Naive thymus-derived CD8-positive, alpha-beta T cell (primary cell): ENCODE measurements around the gene TPM4. TPM values are rescaled to one million over a fixed set of nuclear protein-coding genes. Genes with fewer than 3 reads are reported as not detected.
A peak's percentile ranks its signal among the peaks of the same experiment; 100 is the strongest.
"Not testable (repeated sequence)": the region's sequence is repeated elsewhere in the genome, so short reads cannot be mapped to it uniquely, and the experiment has no call there.

Source experiments
- ATAC-seq, 2 donors: fragments of 150-1000 bp; cut with Tn5 transposase in 1 of 2; sonication (Bioruptor Pico), chemical (Tn5 transposase) in 1 of 2; 1 replicate in 1 of 2; 2 replicates in 1 of 2; pipeline ENCODE4 v1.10.0; 2021; ENCODE audit warnings: mild to moderate bottlenecking in 2 of 2, moderate library complexity in 2 of 2
- POLR2A ChIA-PET: fragments of 350-600 bp; sonication (Branson Sonifier 250); formaldehyde crosslinking; loops from one replicate; lab custom pipeline; 2021; ENCODE audit warnings: antibody characterized with exemption; lab: Charles Lee
- DNase-seq, 10 donors: peaks; one replicate each; pipeline versions ENCODE4 v3.0.0 to v3.0.0-alpha.2; 2020 to 2022
- H3K27ac Mint-ChIP-seq, 10 donors: one replicate each; pipeline ENCODE4 v1.8.0; 2020 to 2022; ENCODE audit warnings: mild to moderate bottlenecking in 10 of 10, mixed read lengths in 10 of 10, moderate library complexity in 4 of 10, inconsistent platforms in 1 of 10
- H3K27me3 Mint-ChIP-seq, 5 donors: one replicate each; pipeline ENCODE4 v1.8.0; 2021 to 2022; ENCODE audit warnings: mixed read lengths in 5 of 5
- H3K36me3 Mint-ChIP-seq, 3 donors: one replicate each; pipeline ENCODE4 v1.8.0; 2020 to 2022; ENCODE audit warnings: mixed read lengths in 3 of 3, mild to moderate bottlenecking in 2 of 3, inconsistent platforms in 1 of 3
- H3K4me1 Mint-ChIP-seq, 4 donors: one replicate each; pipeline ENCODE4 v1.8.0; 2021 to 2022; ENCODE audit warnings: mixed read lengths in 4 of 4
- H3K4me3 Mint-ChIP-seq, 10 donors: one replicate each; pipeline ENCODE4 v1.8.0; 2020 to 2022; ENCODE audit warnings: mild to moderate bottlenecking in 10 of 10, mixed read lengths in 10 of 10, moderate library complexity in 6 of 10, inconsistent platforms in 1 of 10
- H3K9me3 Mint-ChIP-seq, 9 donors: one replicate each; pipeline ENCODE4 v1.8.0; 2020 to 2022; ENCODE audit warnings: mixed read lengths in 9 of 9, mild to moderate bottlenecking in 3 of 9, inconsistent platforms in 1 of 9, moderate library complexity in 1 of 9
- polyA plus RNA-seq, 3 donors: library from polyadenylated mRNA; unstranded; fragments of 300-500 nt; fragmentation: Illumina TruSeq; gene quantifications; one replicate each; pipeline ENCODE4 v1.2.3, GENCODE V29; 2021
- total RNA-seq, 8 experiments: library from RNA in 2 of 8; stranded (reverse) in 2 of 8; gene quantifications; one replicate each; pipeline ENCODE4 v1.2.3 and lab custom pipeline; 2021 to 2026

TPM4 gene
- total RNA-seq, result 10 to 100 TPM; 57.8 to 60.4 TPM
- 10 to 100 TPM; 27.4 to 30.8 (median 29.3) TPM for polyA plus RNA-seq
- total RNA-seq (lab: John Stamatoyannopoulos, UW), result 103 to 176 (median 123) reads per million in 6 experiments

DNA sequence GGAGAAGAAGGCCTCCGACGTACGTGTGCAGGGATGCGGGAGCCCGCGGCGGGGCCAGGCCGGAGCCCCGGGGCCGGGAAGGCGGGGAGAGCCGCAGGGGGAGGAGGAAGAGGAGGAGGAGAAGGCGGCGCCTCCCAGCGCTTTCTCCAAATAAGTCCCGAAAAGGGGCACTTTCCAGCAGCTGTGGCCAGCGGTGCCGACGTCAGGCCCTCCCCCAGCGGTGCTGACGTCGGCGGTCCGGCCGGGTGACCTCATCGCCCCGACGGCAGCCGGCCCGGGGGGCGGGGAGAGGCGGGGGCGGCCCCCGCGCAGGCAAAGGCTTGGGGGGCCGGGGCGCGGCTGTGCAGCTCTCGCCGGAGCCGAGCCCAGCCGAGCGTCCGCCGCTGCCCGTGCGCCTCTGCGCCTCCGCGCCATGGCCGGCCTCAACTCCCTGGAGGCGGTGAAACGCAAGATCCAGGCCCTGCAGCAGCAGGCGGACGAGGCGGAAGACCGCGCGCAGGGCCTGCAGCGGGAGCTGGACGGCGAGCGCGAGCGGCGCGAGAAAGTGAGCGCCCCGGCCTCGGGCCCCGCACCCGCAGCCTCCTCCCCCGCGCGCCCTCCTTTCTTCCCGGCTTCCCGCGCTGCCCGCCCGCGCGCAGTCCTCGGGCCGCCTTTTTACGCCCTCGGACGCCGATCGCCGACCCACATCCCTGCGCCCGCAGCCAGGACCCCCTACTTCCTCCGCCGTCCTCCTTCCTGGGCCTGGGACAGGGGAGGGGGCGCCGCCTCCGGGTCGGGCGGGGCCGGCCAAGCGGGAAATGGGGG, at the start of gene TPM4:
TPM4 (plus strand) TSS at position 342 of the 804 bp plus-strand sequence; CDS start at position 413, 71 bp downstream.
- Mint-ChIP-seq H3K27me3 (no peaks in the 10 kb centered on the region), H3K36me3 (peaks cover 0 to 4% (median 2%) of the 10 kb centered on the region in 3 donors), H3K9me3 (peaks cover 0 to 4% (median 0%) of the 10 kb centered on the region in 9 donors), H3K4me3 (peak within 1 kb of the TSS; percentile 79 to 93 (median 86)), H3K27ac (peak within 1 kb of the TSS; percentile 90 to 98 (median 96)), H3K4me1 (peaks cover 32 to 78% (median 70%) of the 10 kb centered on the region in 4 donors)
- peak; percentile 35 to 43 for ATAC-seq
- peak; percentile 53 to 86 (median 68) for DNase-seq
- POLR2A ChIA-PET, result interaction anchor here (0.5 to 5.6 kb wide), 9 partner anchors 10 to 1233 kb away, joined by 3 to 61 read pairs (median 6); partner anchors contain the start of genes FAM32A and RAB8A

DNA sequence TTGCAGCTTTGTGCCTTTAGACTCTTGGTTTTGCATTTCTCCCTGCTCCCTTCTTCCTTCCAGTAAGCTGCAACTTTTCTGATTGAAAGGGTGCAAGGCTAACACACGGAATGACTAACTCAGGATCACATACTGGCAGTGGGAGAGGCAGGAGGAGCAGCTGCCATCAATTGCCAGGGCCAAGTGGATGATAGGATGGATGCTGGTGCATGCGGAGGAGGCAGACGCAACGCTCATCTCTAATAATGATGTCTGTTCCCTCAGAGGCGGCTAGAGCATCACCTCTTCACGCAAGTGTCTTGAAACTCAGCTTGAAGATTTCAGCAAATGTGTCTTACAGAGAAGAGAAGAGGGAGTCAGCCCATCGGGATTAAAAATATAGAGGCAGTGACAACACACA, 49.5 kb upstream of the TPM4 start:
- POLR2A ChIA-PET, result no interaction called here
- no peak overlapping the region for H3K4me3 Mint-ChIP-seq
- no peaks in the 10 kb centered on the region for H3K9me3 Mint-ChIP-seq
- no peak for DNase-seq
- peaks cover 0 to 2% (median 0%) of the 10 kb centered on the region in 4 donors for H3K4me1 Mint-ChIP-seq
- no peaks in the 10 kb centered on the region for H3K27me3 Mint-ChIP-seq
- H3K36me3 Mint-ChIP-seq, result no peaks in the 10 kb centered on the region
- H3K27ac Mint-ChIP-seq, result peak overlapping the region in 1 of 10 donors; percentile 41
- no peak for ATAC-seq

DNA sequence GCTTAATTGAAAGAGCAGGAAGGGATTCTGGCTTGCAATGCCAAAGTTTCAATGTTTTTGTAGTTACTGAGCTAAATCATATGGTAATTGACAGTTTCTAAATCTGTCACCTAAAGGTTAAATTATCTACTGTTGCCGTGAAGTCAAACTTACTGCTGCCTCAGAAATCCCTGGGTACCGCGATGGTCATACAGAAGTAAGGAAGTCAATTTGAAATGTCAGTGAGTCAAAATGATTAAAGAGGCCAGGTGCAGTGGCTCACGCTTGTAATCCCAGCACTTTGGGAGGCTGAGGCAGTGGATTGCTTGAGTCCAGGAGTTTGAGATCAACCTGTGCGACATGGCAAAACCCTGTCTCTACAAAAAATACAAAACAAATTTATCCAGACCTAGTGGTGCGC, 48.8 kb upstream of the TPM4 start:
- Mint-ChIP-seq H3K4me1 (peaks cover 0 to 2% (median 0%) of the 10 kb centered on the region in 4 donors), H3K27ac (peak overlapping the region in 1 of 10 donors; percentile 39), H3K27me3 (no peaks in the 10 kb centered on the region), H3K4me3 (no peak overlapping the region), H3K36me3 (no peaks in the 10 kb centered on the region), H3K9me3 (no peaks in the 10 kb centered on the region)
- POLR2A ChIA-PET, result no interaction called here
- ATAC-seq (no peak), DNase-seq (no peak)

DNA sequence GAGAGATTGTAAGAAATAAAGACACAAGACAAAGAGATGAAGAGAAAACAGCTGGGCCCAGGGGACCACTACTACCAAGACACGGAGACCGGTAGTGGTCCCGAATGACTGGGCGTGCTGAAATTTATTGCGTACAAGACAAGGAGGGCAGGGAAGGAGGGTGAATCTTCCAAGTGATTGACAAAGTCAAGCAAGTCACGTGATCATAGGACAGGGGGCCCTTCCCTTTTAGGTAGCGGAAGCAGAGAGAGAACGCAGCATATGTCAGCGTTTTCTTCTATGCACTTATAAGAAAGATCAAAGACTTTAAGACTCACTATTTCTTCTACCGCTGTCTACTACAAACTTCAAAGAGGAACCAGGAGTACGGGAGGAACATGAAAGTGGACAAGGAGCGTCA, 46.1 kb upstream of the TPM4 start:
- DNase-seq, H3K4me3 Mint-ChIP-seq, H3K4me1 Mint-ChIP-seq, ATAC-seq, H3K27me3 Mint-ChIP-seq, POLR2A ChIA-PET, H3K9me3 Mint-ChIP-seq, H3K36me3 Mint-ChIP-seq: not testable (repeated sequence)
- H3K27ac Mint-ChIP-seq, result peak overlapping the region in 1 of 10 donors; percentile 52

GRCh38 chr19:16030964-16031871, 45.1 kb upstream of the TPM4 start:
- no peaks in the 10 kb centered on the region for H3K27me3 Mint-ChIP-seq
- POLR2A ChIA-PET, result interaction anchor here (0.5 kb wide), 1 partner anchor 939 kb away, joined by 4 read pairs; no protein-coding TSS in a partner anchor
- no peaks in the 10 kb centered on the region for H3K9me3 Mint-ChIP-seq
- H3K36me3 Mint-ChIP-seq, result no peaks in the 10 kb centered on the region
- peaks cover 0 to 2% (median 0%) of the 10 kb centered on the region in 4 donors for H3K4me1 Mint-ChIP-seq
- H3K4me3 Mint-ChIP-seq, result no peak overlapping the region
- ATAC-seq (no peak), DNase-seq (no peak)
- no peak overlapping the region for H3K27ac Mint-ChIP-seq

DNA sequence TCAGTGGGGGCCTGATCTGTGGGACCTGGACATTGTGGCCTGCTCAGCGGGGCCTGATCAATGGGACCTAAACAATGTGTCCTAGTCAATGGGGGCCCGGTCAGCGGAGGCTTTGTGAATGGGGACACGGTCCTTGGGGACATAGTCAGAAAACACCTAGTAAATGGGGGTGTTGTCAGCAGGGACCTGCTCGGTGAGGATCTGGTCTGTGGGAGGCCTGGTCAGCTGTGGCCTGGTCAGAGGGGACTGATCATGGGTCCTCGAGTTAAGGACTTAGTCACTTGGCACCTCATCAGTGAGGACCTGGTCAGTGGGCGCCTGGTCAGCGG, 44.5 kb upstream of the TPM4 start:
- no peaks in the 10 kb centered on the region for H3K9me3 Mint-ChIP-seq
- no peak overlapping the region for H3K4me3 Mint-ChIP-seq
- ATAC-seq, result no peak
- POLR2A ChIA-PET, result no interaction called here
- H3K36me3 Mint-ChIP-seq, result no peaks in the 10 kb centered on the region
- no peak for DNase-seq
- H3K27ac Mint-ChIP-seq, result peak overlapping the region in 1 of 10 donors; percentile 7
- H3K4me1 Mint-ChIP-seq, result peaks cover 0 to 2% (median 0%) of the 10 kb centered on the region in 4 donors
- no peaks in the 10 kb centered on the region for H3K27me3 Mint-ChIP-seq

DNA sequence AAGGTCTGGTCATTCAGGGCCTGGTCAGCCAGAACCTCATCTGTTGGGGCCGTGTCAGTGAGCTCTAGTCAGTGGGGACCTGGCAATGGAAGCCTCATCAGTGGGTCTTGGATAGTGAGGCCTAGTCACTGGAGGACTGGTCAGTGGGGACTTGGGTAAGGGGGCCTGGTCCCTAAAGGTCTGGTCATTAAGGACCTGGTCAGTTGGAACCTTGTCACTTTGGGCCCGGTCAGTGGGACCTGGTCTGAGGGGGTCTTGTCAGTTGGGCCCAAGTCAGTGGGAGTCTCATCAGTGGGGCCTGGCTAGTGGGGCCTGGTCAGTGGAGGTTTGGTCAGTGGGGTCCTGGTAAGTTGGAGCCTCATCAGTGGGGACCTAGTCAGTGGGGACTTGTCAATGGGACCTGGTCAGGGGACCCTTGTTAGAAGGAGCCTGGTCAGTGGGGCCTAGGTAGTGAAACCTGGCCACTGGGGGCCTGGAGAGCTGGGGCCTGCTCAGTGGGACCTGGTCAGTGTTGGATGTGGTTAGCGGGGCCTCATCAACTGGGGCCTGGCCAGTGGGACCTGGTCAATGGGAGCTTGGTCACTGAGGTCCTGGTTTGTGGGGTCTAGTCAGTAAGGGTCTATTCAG, 43.7 kb upstream of the TPM4 start:
- no peaks in the 10 kb centered on the region for H3K9me3 Mint-ChIP-seq
- no peaks in the 10 kb centered on the region for H3K27me3 Mint-ChIP-seq
- peak overlapping the region in 1 of 10 donors; percentile 7 for H3K27ac Mint-ChIP-seq
- no peaks in the 10 kb centered on the region for H3K36me3 Mint-ChIP-seq
- H3K4me3 Mint-ChIP-seq, result peak overlapping the region in 1 of 10 donors; percentile 41
- DNase-seq (no peak), ATAC-seq (no peak)
- POLR2A ChIA-PET, result no interaction called here
- H3K4me1 Mint-ChIP-seq, result peaks cover 0 to 2% (median 0%) of the 10 kb centered on the region in 4 donors

DNA sequence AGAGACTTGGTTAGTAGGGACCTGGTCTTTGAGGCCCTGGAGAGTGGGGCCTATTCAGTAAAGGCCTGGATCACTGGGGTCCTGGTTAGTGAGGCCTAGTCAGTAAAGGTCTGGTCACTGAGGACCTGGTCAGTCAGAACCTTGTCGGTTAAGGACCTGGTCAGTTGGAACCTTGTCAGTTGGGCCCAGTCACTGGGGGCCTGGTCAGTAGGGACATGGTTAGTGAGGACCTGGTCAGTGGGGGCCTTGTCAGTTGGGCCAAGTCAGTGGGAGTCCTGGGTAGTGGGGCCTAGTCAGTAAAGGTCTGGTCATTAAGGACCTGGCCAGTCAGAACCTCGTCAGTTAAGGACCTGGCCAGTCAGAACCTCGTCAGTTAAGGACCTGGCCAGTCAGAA, 43.2 kb upstream of the TPM4 start:
- no peaks in the 10 kb centered on the region for H3K36me3 Mint-ChIP-seq
- H3K4me3 Mint-ChIP-seq, result no peak overlapping the region
- DNase-seq (no peak), ATAC-seq (no peak)
- peaks cover 0 to 2% (median 0%) of the 10 kb centered on the region in 4 donors for H3K4me1 Mint-ChIP-seq
- no peaks in the 10 kb centered on the region for H3K27me3 Mint-ChIP-seq
- H3K27ac Mint-ChIP-seq, result no peak overlapping the region
- POLR2A ChIA-PET, result no interaction called here
- no peaks in the 10 kb centered on the region for H3K9me3 Mint-ChIP-seq

DNA sequence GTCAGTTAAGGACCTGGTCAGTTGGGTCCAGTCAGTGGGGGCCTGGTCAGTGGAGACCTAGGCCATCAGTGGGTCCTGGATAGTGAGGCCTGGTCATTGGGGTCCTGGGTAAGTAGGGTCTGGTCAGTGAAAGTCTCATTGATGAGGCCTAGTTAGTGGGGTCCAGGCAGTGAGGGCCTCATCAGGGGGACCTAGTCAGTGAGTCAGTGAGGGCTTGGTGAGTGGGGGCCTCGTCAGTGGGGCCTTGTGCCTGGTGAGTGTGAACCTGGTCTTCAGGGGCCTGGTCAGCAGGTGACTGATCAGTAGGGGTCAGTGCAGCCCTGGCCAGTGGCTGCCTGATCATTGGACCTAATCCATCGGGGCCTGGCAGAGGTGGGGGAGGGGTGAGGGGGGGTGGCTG, 42.6 kb upstream of the TPM4 start:
- H3K9me3 Mint-ChIP-seq, result no peaks in the 10 kb centered on the region

DNA sequence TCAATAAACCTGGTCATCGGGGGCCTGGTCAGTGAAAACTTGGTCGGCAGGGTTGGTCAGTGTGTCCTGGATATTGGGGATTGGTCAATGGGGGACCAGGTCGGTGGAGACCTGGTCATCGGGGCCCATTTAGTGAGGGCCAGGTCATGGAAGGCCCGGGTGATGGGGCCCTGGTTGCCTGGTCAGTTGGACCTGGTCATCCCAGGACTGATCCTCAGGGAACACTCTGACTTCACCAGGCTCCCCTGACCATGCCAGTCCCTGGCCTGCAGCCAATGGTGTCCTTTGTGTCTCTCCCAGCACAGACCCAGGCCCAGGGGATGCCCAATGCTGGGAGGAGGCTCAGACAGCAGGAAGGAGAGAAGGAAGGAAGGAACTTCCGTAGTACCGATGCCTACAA, 42.1 kb upstream of the TPM4 start:
- H3K9me3 Mint-ChIP-seq, result no peaks in the 10 kb centered on the region
- DNase-seq (no peak), ATAC-seq (no peak)
- POLR2A ChIA-PET, result no interaction called here
- H3K4me3 Mint-ChIP-seq, result no peak overlapping the region
- H3K27me3 Mint-ChIP-seq, result no peaks in the 10 kb centered on the region
- peaks cover 0 to 2% (median 0%) of the 10 kb centered on the region in 4 donors for H3K4me1 Mint-ChIP-seq
- peak overlapping the region in 1 of 10 donors; percentile 15 for H3K27ac Mint-ChIP-seq
- H3K36me3 Mint-ChIP-seq, result no peaks in the 10 kb centered on the region

More for the DNA sequence above, 42.6 kb upstream of the TPM4 start:
- Mint-ChIP-seq H3K36me3 (no peaks in the 10 kb centered on the region), H3K4me3 (no peak overlapping the region), H3K27ac (peak overlapping the region in 1 of 10 donors; percentile 5), H3K4me1 (peaks cover 0 to 2% (median 0%) of the 10 kb centered on the region in 4 donors), H3K27me3 (no peaks in the 10 kb centered on the region)
- DNase-seq (no peak), ATAC-seq (no peak)
- POLR2A ChIA-PET, result no interaction called here

- ATAC-seq (no peak), DNase-seq (no peak)
- H3K27ac Mint-ChIP-seq, result peak overlapping the region in 2 of 10 donors; percentile 11 to 56
- no peaks in the 10 kb centered on the region for H3K27me3 Mint-ChIP-seq
- H3K4me1 Mint-ChIP-seq, result peaks cover 0 to under 1% (median under 1%) of the 10 kb centered on the region in 4 donors
- H3K9me3 Mint-ChIP-seq, result no peaks in the 10 kb centered on the region
- no peaks in the 10 kb centered on the region for H3K36me3 Mint-ChIP-seq
- no peak overlapping the region for H3K4me3 Mint-ChIP-seq
- POLR2A ChIA-PET, result interaction anchor here (0.6 kb wide), 1 partner anchor 1358 kb away, joined by 12 read pairs; no protein-coding TSS in a partner anchor
These were observed 41.2 kb upstream of the TPM4 start for GRCh38 chr19:16034958-16035560.
